Ecto neural progenitor cell (in vitro differentiated cells): ENCODE measurements around the gene ZNF133.

Source experiments
- DNase-seq: peaks from one replicate; pipeline ENCODE4 v3.0.0-alpha.2; 2018; ENCODE audit warnings: low spot score

Gene ZNF133

DNA sequence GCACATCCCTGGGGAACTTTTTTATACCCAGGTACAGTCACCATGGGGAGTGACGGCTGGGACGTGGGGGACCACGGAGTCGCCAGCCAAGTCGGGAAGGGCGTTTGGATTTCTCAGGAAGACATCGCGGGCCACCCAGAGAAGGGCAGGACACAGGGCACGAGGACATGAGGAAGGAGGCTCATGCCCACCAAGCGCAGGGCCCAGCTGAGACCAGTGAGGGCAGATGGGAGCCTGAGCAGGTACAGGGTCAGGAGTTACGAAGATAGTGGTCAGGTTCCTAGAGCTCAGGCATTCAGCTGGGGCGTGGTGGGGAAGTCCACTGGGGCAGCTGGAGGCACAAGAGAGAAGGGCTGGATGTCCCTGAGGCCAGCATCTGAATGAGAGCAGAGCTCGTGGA, 74.6 kb downstream of the ZNF133 start:
- DNase-seq = no peak

DNA sequence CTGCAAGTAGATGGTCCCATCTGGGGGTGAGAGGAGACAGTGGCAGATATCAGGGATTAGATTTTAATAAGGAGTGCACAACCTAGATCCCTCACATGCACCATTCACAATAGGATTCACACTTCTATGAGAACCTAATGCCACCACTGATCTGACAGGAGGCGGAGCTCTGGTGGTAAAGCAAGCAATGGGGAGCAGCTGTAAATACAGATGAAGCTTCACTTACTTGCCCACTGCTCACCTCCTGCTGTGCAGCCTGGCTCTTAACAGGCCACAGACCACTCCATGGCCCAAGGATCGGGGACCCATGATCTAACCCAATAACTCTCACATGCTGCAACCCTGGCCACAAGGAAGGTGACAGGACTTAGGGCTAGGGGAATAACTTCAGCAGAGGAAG, 75.4 kb downstream of the ZNF133 start:
- no peak for DNase-seq

DNA sequence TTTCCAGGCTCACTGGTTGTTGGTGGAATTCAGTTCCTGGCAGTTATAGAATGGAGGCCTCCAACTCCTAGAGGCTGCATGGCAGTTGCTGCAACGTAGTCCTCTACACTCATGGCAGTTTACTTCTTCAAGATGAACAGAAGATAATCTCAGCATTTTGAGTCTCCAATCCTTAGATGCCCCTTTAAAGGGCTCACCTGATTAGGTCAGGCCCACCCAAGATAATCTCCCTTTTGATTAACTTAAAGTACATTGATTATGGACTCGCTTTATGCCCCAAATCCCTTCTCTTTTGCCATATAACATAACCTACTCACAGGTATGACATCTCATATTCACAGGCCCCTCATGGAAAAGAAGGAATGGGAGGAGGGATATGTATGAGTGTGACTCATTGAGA, 76.4 kb downstream of the ZNF133 start:
- DNase-seq = no peak
